Endothelial cell of umbilical vein (primary cell): ENCODE data around the gene NCOA7. TPM values are rescaled to one million over a fixed set of nuclear protein-coding genes. Genes with fewer than 3 reads are reported as not detected.

Experiments used
- BruUV-seq: library from RNA; stranded (reverse); fragments of 400-500 nt; replicated peaks from 2 replicates; lab custom pipeline; 2021; lab: Mats Ljungman, UMichigan
- CTCF ChIA-PET: fragments of 300-600, 350-600 bp; sonication (Branson Sonifier 250); formaldehyde crosslinking; loops from one replicate; lab custom pipeline; 2021; ENCODE audit warnings: antibody characterized with exemption, inconsistent platforms; lab: Charles Lee
- POLR2A ChIA-PET: fragments of 300-600, 350-600 bp; sonication (Branson Sonifier 250); formaldehyde crosslinking; loops from one replicate; lab custom pipeline; 2021; ENCODE audit warnings: antibody characterized with exemption, inconsistent platforms; lab: Charles Lee
- DNase-seq: peaks from one replicate; pipeline ENCODE4 v3.0.0-alpha.2; 2011; ENCODE audit warnings: low read depth, low spot score
- FAIRE-seq: peaks from 2 replicates; lab custom pipeline; 2011; peaks lifted over from hg19 to GRCh38; lab: Jason Lieb, UNC
- H2AFZ ChIP-seq: 2 replicates; pipeline ENCODE4 v1.6.0; 2012; ENCODE audit warnings: low read depth, low read length, control low read depth, inconsistent platforms
- H3K27ac ChIP-seq: 2 replicates; pipeline ENCODE4 v1.5.1; 2011; ENCODE audit warnings: low read depth, mild to moderate bottlenecking, control low read depth, low read length, moderate library complexity; ENCODE audit not compliant: insufficient read depth
- H3K27me3 ChIP-seq, 2 experiments: 2 replicates each; pipeline versions ENCODE4 v1.6.0 to v1.6.1; 2011; ENCODE audit warnings: low read length in 2 of 2, mixed read lengths in 1 of 2; ENCODE audit not compliant: control insufficient read depth in 2 of 2, insufficient read depth in 2 of 2
- H3K36me3 ChIP-seq, 2 experiments: 2 replicates in 1 of 2; 3 replicates in 1 of 2; pipeline ENCODE4 v1.5.1; 2011; ENCODE audit warnings: low read length in 2 of 2, mild to moderate bottlenecking in 1 of 2, moderate library complexity in 1 of 2; ENCODE audit not compliant: control insufficient read depth in 2 of 2, insufficient read depth in 2 of 2; ENCODE audit errors: extremely low read depth in 1 of 2
- H3K4me1 ChIP-seq: 3 replicates; pipeline ENCODE4 v1.5.1; 2011; ENCODE audit warnings: mild to moderate bottlenecking, low read length; ENCODE audit not compliant: control insufficient read depth, insufficient read depth; ENCODE audit errors: extremely low read depth
- H3K4me2 ChIP-seq: 2 replicates; pipeline ENCODE4 v1.6.1; 2011; ENCODE audit warnings: low read length, control low read depth, mixed read lengths; ENCODE audit not compliant: insufficient read depth
- H3K4me3 ChIP-seq, 3 experiments: fragments of 200-600 bp in 1 of 3; sonication (generic), shearing (Covaris generic) in 1 of 3; replicated peaks in 1 of 3; 2 replicates each; pipeline ENCODE4 v1.5.1; 2011 to 2016; ENCODE audit warnings: control low read depth in 3 of 3, low read length in 3 of 3, mild to moderate bottlenecking in 2 of 3, inconsistent platforms in 1 of 3, low read depth in 1 of 3, moderate library complexity in 1 of 3; ENCODE audit not compliant: insufficient read depth in 1 of 3
- H3K79me2 ChIP-seq: 2 replicates; pipeline ENCODE4 v1.6.0; 2012; ENCODE audit warnings: low read length, inconsistent platforms; ENCODE audit not compliant: control insufficient read depth, insufficient read depth
- H3K9ac ChIP-seq: replicated peaks from 2 replicates; pipeline ENCODE3; 2011; ENCODE audit warnings: low read length, control low read depth; ENCODE audit not compliant: insufficient read depth; ENCODE audit errors: extremely low read depth
- H3K9me1 ChIP-seq: replicated peaks from 3 replicates; pipeline ENCODE4 v1.6.0; 2011; ENCODE audit warnings: mild to moderate bottlenecking, low read length; ENCODE audit not compliant: control insufficient read depth, insufficient read depth; ENCODE audit errors: extremely low read depth
- H3K9me3 ChIP-seq: replicated peaks from 2 replicates; pipeline ENCODE4 v1.5.1; 2012; ENCODE audit warnings: low read length, inconsistent platforms; ENCODE audit not compliant: control insufficient read depth, insufficient read depth
- H4K20me1 ChIP-seq: replicated peaks from 2 replicates; pipeline ENCODE3; 2011; ENCODE audit warnings: mild to moderate bottlenecking, low read length; ENCODE audit not compliant: control insufficient read depth, insufficient read depth; ENCODE audit errors: extremely low read depth
- CTCF ChIP-seq, 2 donors: IDR thresholded peaks; 1 replicate in 1 of 2; 2 replicates in 1 of 2; pipeline ENCODE4 v1.5.1; 2011; ENCODE audit warnings: low read length in 2 of 2, mild to moderate bottlenecking in 2 of 2, moderate library complexity in 2 of 2, control low read depth in 1 of 2, inconsistent platforms in 1 of 2, low read depth in 1 of 2; ENCODE audit not compliant: insufficient read depth in 1 of 2; ENCODE audit errors: extremely low read depth in 1 of 2
- EZH2 ChIP-seq: IDR thresholded peaks from 2 replicates; pipeline ENCODE4 v1.6.1; 2012; ENCODE audit warnings: borderline replicate concordance, low read depth, mild to moderate bottlenecking, moderate library complexity, low read length, inconsistent platforms; ENCODE audit not compliant: severe bottlenecking
- FOS ChIP-seq: IDR thresholded peaks from 2 replicates; pipeline ENCODE4 v1.6.1; 2011; ENCODE audit warnings: mild to moderate bottlenecking, low read length, moderate library complexity, borderline replicate concordance; ENCODE audit not compliant: insufficient read depth
- GATA2 ChIP-seq: IDR thresholded peaks from 2 replicates; pipeline ENCODE4 v1.7.0; 2011; ENCODE audit warnings: low read depth, mild to moderate bottlenecking, moderate library complexity, mixed read lengths, low read length; ENCODE audit not compliant: insufficient read length, insufficient read depth
- JUN ChIP-seq: IDR thresholded peaks from 2 replicates; pipeline ENCODE4 v1.6.1; 2011; ENCODE audit warnings: borderline replicate concordance, low read depth; ENCODE audit not compliant: insufficient read length, insufficient read depth
- MYC ChIP-seq: IDR thresholded peaks from one replicate; pipeline ENCODE4 v1.6.1; 2011; ENCODE audit warnings: mild to moderate bottlenecking, low read depth, low read length
- POLR2A ChIP-seq: IDR thresholded peaks from 2 replicates; pipeline ENCODE4 v1.6.1; 2012; ENCODE audit warnings: low read depth, mild to moderate bottlenecking, control low read depth, low read length
- POLR2AphosphoS5 ChIP-seq: IDR thresholded peaks from 2 replicates; pipeline ENCODE4 v1.6.1; 2012; ENCODE audit warnings: low read depth, mild to moderate bottlenecking, control low read depth, low read length, moderate library complexity; ENCODE audit not compliant: insufficient read depth
- dilution Hi-C: fragments of 300-500 bp; cut with MboI; formaldehyde crosslinking; loops from one replicate; pipeline ENCODE4 v1.15.0; 2019; ENCODE audit warnings: low sequenced_read_pairs; ENCODE audit not compliant: extremely low pct_ligation_motif_present
- intact Hi-C: fragments of 100-400 bp; cut with micrococcal nuclease; formaldehyde crosslinking; loops from one replicate; pipeline ENCODE4 v1.10.0; 2022
- polyA plus RNA-seq, 4 experiments: library from polyadenylated mRNA; depleted of rRNA in 3 of 4; stranded (reverse) in 3 of 4; unstranded in 1 of 4; fragments of >200 nt; gene quantifications; 2 replicates each; pipeline versions ENCODE4 v1.2.1 to v1.2.3, GENCODE V29; 2011 to 2012; ENCODE audit warnings: missing spikeins in 1 of 4
- total RNA-seq: library from RNA; stranded (reverse); gene quantifications from 2 replicates; pipeline ENCODE4 v1.2.3, GENCODE V29; 2021
- TF ChIP-seq, protein P1 (sequence below): IDR thresholded peaks from 2 replicates; pipeline ENCODE4 v1.6.1; 2011; ENCODE audit not compliant: insufficient read depth, insufficient read length

Gene NCOA7
- total and polyA plus RNA-seq, 2 donors (not counting 3 experiments of a cell fraction or from before 2014, with no cell fraction given): 27.7 to 71.2 TPM

DNA sequence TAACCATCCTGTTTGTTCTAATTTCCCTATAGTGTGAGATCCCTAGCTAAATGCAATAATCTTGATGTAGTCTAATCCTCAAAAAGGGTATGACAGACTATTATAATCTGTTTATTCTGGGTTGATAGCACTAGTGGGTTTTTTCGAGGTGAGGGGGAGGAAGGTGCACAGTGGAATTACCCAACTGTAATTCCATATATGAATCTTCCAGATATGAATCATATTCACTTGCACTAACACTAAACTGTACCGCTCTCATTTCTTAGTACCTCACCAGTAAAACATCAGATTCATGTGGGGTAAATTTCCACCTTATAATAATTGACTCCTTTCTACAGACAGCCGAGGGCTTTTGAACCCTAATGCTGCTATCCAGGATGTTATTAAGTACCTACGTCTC is 16.5 kb downstream of the NCOA7 start:
- intact Hi-C loops: no loop called here
- Histone ChIP-seq H2AFZ (no peak overlapping the region), H4K20me1 (no peaks in the 10 kb centered on the region), H3K4me1 (peaks cover 35% of the 10 kb centered on the region), H3K4me3 (no peak overlapping the region), H3K27me3 (no peaks in the 10 kb centered on the region), H3K9me1 (no peaks in the 10 kb centered on the region), H3K4me2 (no peak overlapping the region), H3K9ac (no peak overlapping the region), H3K79me2 (peaks cover 56% of the 10 kb centered on the region), H3K9me3 (no peaks in the 10 kb centered on the region), H3K27ac (no peak overlapping the region), H3K36me3 (peaks cover 0 to 2% of the 10 kb centered on the region in 2 experiments)
- no TSS peak for BruUV-seq
- TF ChIP-seq POLR2AphosphoS5: no peak
- TF ChIP-seq, protein P1, sequence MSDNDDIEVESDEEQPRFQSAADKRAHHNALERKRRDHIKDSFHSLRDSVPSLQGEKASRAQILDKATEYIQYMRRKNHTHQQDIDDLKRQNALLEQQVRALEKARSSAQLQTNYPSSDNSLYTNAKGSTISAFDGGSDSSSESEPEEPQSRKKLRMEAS: no peak
- TF ChIP-seq POLR2A: no peak
- TF ChIP-seq EZH2: no peak
- no peak for TF ChIP-seq MYC
- TF ChIP-seq JUN: no peak
- TF ChIP-seq FOS: no peak
- TF ChIP-seq CTCF (IDR thresholded peaks at IDR 0.05; ENCODE audit: extremely low read depth in 1 of 2, insufficient read depth in 1 of 2, low read depth in 1 of 2, low read length in 2 of 2): no peak
- TF ChIP-seq GATA2: no peak
- CTCF ChIA-PET: interaction anchor here (6.1 kb wide), 1 partner anchor 15 kb away, joined by 47 read pairs; the partner anchor contains the start of gene NCOA7
- FAIRE-seq: no peak
- POLR2A ChIA-PET: no interaction called here
- DNase-seq: no peak
- dilution Hi-C loops: no loop called here
